Stimulated activated CD4-positive, alpha-beta T cell treated with anti-CD3 and anti-CD28 coated beads, Interleukin-4, amount 100 ng/mL, for 1 hour (primary cell): ENCODE results near the gene ALOX5AP.

Source experiments
- DNase-seq: peaks from one replicate; pipeline ENCODE4 v3.0.0-alpha.2; 2020

Gene ALOX5AP

DNA sequence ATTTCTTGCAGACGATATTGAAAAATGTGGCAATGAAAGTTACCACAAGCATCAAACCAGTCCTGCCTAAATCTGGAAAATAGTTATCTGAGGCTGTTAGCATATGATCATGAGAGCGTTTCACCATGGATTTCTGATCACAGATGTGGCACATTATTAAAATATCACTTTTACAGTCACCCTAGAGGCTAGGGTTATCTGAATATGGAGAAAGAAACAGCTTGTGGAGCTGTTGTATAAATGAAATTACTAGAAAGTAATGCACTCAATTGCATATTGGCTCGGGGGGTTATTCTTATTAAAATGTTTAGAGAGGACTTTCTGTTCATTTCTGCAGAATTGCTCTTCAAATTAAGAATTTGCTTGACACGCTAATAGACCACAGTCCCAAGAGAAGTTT lies 35.6 kb downstream of the ALOX5AP start:
- no peak for DNase-seq

DNA sequence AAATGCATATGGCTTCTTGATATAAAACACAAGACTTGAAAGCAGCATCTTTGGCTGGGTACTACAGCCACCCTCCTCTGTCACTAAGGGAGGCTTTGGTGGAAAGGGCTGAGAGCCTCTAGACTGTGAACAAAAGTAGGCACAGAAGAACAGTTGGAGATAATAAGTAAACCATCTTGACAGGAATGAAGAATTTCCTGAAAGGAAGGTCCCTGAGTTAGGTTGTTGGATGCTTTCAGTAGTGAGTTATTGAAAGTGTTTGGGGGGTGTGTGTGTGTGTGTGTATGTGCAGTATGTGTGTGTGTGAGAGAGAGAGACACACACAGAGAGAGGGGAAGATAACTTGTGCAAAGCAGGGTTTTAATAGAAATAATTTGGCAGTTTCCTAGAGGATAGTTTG lies 38.2 kb downstream of the ALOX5AP start:
- DNase-seq: no peak

DNA sequence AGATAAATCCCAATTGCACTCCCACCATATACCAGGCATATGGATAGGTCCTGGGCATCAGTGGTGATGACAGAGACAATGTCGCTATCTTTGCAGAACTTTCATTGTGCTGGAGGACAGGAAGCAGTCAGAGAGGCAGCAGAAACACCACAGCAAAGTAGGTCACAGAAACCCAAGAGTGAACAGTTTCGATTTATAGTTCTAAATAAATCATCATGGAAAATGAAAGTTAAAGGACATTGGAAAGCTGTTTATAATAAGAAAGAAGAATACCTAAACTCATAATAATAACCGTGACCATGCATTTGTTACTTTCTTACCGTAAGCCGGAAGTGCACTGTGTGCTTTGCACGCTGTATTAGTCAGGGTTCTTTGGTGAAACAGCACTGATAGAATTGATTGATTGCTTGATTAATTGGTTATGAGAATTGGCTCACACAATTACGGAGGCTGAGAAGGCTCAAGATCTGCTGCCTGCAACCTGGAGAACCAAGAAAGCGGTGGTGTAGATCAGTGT lies 38.9 kb downstream of the ALOX5AP start:
- no peak for DNase-seq

DNA sequence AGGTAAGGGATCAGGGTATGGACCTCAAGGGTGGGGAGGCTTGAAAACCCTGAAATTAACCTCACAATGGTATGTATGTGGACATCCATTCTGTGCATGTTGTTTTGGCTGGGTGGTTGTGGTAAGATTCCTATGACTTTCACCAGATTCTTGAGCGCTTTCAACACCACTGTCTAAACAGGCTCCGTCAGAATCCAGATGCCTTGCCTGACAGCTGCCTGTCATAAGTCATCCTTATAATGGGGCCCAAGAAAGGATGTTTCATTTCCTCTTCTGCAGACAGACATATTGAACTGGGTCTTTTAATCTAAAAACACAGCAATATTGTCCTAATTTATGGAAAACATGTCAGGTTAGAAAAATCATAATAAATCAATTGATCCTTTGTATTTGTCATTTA lies 41.3 kb downstream of the ALOX5AP start:
- DNase-seq: no peak

DNA sequence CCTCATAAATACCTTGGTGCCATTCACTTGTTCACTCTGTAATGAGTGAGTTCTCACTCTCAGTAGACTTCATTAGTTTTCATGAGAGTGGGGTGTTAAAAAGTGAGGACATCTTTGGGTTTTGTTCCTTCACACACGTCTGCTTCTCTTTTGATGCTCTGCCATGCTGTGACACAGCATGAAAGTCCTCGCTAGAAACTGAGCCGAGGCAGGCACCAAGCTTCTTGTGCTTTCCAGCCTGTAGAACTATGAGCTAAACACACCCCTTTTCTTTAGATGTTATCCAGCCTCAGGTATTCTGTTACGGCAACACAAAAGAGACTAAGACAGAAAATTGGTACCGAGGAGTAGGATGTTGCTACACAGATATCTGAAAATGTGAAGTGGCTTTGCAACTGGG lies 43.7 kb downstream of the ALOX5AP start:
- no peak for DNase-seq

DNA sequence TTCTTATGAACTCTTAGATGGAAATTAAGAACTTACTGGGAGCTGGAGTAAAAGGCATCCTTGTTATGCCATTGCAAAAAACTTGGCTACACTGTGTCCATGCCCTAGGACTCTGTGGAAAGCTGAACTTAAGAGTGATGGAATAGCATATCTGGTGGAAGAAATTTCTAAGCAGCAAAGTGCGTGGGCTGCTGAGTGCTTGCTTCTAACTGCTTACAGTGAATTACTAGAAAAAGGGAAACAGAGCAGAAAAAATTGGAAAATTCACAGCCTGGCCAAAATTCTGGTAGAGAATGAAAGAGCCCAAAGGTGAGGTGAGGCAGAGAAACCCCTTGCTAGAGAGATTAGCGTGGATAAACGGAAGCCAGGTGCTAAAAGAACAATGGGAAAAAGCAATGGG lies 44.3 kb downstream of the ALOX5AP start:
- DNase-seq: no peak

DNA sequence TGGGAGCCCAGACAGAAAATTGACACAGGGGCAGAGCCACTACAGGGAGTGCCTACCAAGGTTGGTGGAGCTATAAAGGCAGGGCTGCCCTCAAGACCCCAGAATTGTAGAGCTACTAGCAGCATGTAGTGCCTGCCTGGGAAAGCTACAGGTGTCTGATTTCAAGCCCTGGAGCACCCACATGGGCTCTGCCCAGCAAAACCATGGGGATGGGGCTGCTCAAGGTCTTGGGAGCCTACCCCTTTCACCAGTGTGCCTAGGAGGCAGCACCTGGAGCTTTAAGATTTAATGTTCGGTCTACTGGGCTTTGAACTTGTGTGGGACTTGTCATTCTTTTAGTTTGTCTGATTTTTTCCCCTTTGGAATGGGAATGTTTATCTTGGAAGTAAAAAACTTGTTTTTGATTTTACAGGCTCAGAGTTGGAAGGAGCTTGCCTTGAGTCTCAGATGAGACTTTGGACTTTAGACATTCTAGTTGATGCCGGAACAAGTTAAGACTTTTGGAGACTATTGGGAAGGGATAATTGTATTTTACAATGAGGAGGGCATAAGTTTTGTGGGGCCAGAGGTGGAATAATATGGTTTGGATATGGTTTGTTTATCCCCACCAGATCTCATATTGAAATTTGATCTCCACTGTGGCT lies 45.1 kb downstream of the ALOX5AP start:
- no peak for DNase-seq

DNA sequence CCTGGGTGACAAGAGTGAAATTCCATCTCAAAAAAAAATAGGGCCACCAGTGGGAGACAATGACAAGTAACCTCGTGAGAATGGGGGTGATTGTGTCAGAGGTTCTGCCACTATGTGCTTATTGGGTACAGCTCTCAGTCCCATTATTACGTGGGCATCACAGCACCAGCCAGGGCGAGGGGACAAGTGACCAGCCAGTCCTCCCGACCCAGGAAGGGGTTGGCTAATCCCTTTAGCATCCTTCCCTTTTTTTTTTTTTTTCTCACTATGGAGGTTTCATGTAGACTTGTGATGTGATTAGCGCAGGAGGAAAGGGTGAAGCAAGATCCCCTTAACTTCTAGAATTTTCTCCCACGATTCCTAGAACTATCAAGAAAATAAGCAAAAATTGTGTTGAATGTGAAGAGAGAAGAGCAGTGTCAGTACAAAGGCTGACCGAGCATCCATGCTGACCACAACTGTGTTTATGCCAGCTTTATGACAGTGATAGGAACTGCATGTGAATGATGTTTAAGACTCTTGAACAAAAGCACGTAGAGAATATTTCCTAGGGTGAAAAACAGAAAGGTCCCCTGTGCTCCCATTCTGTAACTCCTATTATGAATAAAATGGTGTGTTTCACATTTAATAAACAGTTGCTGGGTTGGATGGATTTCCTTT lies 50.0 kb downstream of the ALOX5AP start:
- DNase-seq: no peak

DNA sequence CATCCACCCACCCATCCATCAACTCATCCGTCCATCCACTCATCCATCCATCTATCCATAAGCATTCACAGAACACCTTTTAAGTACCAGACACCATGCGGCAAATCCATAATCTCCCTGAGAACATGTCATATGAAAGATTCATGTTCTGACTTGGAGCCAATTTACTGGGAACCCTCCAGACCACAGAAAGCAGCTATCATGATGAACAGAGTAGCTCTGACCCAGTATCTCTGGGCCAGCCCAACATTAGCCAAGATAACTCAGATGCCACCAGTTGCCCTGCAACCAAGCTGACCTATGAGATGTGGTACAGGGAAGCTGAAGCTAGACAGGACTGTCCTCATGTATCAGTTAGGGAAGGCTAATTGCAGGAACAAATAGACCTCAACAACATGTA lies 51.3 kb downstream of the ALOX5AP start:
- no peak for DNase-seq

DNA sequence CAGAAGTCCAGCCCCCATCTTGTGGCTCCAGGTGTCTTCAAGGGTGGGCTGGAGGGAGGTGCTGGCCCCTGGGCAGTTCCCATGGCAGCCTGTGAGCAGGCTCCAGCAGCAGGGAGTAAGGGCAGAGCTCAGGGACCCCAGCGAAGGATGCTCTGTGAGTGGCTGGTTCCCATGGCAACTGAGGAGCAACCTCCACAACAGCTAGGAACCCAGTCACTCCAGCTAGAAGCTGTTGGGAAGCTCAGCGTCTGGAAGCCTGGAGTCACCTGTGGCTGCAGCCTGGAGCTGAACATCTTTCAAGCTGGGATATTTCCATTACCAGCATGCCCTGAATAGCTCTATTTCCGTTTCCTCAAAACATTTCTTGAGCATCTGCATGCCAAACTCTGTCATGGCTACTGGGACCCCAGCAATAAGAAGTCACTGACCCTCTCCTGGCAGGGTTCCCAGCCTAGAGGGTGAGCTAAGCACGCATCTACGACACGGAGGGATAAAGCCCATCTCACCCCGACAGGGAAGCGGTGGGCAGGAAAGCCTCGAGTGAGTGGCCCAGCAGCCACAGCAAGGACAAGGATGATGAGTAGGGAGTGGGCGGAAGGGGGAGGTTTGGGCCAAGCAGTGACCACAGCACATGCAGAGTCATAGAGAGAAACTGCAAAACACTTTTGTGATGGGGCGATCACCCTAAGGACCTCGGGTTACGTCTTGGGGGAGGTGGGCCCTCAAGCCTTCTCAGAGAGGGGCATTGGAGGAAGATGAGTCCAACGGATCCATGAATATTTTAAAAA lies 52.6 kb downstream of the ALOX5AP start:
- DNase-seq: no peak

DNA sequence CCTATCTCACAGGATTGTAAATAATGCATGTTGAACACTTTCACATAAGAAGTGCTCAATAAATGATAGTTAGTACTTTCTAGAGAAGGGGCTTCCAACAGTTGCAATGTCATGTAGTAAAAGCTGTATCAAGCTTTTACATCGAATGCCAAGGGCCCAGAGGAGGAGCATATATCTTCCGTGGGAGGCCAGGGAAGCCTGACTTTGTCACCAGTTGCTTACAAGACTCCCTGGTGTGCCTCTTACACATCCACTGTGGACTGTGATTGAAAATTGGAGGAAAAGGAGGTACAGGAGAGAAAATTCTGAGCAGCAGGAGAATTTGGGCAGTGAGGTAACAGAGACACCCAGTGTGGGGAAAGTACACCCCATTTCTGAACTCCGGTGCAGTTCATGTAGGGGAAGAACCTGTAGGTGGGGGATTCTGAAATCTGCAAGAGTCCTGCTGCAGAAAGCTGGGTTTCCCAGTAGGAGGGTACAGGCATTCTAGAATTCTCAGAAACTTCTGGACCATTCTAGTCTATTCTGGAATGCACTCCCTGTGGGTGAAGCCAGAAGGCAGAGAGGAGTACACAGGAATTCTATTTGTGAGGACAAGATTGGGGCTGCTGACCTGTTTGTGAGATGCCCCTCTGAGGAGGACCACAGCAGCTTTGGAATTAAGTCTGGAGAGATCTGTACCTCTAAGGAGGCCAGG lies 54.0 kb downstream of the ALOX5AP start:
- no peak for DNase-seq

DNA sequence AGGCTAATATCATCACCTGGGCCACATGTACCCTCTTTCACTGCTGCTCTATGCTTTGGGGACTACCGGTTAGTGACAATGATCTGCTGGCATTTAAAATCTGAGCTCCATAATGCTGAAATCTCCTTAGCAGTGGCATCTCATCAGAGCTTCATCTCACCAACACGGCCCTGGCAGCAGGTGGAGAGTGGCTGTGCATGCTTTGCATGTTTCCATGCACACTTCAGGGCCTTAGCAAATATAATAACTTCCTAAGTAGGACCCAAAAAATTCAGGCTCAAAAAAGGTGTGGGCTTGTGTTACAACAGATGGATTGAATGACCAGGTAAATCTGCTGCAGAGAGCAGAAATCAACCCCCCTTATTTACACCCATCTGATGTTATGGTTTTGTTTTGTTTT lies 55.2 kb downstream of the ALOX5AP start:
- DNase-seq: no peak

DNA sequence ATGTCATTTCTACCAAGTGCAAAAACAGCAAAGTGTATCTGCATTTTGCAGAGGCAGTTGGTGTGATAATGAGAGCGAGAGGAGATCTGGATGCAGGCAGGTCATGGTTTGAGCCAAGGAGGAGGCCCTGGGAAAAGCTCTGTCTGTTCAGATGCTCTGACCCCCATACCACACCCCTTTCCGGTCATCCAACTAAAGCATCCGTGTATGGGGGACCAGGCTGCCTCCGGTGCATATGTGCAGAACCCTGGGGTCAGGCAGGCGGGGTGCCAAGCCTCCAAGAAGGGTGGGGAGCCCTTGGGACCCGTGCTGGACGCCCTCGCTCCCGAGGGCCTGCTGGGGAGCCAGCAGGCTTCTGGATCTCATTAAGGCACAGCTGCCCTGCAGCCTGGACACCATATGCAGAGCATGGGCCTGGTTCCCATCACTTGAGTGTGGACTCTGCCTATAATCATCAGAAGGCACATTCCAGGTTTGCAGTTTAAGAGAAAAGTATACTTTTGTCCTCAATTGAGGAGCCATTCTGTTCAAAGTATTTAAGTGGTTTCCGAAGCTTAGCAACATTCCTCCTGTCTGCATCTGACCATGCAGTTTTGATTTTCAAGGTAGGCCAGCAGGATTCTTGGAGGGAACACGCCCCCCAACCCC lies 56.1 kb downstream of the ALOX5AP start:
- no peak for DNase-seq

DNA sequence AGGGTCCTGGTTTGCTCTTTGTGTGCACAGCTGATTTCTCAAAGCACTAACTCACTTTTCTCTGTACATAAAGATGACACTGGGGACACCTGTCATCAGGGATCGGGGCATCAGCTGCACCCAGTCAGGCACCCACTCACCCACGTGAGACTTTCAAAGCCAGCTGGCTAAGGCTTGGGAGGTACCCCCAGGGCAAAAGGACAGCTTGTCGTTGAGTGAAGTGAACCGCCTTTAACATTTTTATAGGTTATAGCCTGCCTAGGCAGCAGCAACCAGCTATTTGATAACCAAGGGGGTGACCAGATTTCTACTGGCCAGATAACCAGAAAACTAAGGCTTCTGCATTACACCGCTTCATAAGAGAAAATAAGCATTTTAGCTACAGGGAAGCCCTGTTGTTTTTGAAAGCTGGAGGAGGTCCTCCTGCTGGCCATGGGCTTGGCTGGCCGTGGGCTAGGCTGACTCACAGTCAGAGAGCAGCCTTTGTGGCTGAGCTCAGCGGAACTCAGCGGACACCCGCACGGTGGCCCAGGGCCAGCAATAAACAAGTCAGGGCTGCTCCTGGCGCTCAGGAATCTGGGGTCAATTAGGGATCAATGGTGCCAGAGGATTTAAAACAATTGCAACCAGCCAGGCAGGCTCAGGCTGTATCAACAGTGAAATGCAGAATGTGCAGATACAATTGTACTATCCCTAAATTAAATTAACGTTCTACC lies 57.1 kb downstream of the ALOX5AP start:
- no peak for DNase-seq

DNA sequence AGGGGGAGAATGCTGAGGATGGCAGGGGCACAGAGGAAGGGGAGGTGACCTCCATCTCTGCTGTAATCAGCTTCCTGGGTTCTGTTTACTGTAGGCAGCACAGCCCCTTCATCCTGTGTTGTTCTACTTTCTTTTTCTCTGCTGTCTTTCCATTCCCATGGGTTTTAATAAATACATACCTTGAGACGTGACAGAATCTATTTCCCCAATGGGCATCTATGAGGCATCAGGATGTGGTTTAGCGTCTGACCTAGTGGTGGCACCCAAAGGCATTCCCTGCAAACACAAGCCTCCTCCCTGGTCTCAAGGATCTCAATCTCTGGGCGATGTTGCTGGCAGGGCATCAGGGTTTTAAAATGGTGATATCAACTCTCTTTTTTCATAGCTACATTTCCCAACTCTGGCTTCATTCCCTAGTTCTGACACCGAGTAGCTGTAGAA lies 60.8 kb downstream of the ALOX5AP start:
- DNase-seq: no peak

DNA sequence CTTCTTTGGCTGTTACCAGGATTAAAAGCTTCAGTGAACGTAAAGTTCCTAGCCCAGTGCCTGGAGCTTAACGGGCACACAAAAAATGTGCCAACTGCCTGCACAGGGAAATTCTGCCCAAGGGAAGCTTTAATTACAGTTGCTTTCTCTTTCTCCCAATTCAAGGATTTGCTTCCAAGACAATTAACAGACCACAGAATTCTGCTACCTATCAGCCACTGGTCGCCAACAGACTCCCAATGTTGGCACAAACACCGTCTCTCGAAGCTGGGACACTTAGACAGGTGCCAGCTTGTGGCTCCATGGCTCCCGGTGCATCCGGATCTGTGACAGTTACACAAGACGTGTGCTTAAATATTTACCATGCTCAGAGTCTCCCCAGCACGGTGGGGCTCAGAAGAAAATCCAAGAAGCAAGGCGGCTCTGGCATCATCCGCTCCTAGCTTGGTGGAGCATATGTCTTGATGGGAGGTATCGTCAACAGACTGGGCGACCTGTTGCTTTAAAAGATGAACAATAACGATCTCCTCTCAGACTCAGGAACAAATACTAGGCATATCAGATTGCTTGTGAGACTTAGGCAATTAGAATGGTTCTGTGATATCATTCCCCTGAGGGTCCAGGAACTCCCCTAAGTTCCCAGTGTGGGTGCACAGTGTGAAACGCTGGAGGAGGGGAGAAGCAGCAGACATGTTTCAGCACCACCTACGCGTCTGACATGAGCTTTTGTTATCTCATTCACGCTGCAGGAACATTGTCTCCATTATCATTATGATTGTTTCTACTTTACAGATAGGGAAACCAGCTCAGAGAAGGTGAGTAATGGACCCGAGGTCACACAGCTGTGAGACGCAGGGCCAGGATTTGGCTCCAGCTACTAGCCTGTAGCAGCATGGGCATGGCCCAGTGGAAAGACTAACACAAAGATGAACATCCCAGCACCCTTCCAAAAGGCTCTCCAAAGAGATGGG lies 61.6 kb downstream of the ALOX5AP start:
- DNase-seq: peak; percentile 36

DNA sequence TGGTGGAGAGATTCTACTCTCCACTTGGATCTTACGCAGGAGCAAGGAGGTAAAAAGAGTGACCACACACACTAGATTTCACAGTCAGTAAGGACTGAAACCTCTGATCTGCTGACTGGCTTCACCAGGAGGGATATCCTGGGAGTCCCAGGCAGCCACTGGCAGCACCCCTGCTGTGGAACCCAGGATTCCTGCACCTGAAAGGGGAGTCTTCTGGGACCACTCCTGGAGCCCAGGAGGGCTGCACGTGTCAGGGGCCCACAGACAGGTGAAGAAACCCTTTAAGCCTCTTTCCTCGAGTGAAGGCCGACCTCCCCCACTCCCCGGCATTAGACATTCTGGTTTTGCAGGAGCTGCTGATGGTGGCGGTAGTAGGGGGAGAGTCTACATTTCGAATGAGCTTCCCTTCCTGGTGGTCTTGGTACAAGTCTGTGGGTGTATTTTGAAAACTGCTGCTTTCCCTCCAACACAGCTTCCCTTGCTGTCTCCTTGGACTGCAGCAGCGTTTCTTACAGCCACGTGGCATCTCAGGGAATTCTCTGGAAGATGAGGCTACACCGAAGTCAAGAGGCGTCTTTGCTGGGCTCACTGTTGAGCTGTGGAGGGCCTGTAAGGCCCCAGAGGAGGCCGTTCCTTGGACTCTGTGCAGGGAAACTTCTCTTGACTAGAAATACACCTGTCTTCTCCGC lies 62.6 kb downstream of the ALOX5AP start:
- no peak for DNase-seq

DNA sequence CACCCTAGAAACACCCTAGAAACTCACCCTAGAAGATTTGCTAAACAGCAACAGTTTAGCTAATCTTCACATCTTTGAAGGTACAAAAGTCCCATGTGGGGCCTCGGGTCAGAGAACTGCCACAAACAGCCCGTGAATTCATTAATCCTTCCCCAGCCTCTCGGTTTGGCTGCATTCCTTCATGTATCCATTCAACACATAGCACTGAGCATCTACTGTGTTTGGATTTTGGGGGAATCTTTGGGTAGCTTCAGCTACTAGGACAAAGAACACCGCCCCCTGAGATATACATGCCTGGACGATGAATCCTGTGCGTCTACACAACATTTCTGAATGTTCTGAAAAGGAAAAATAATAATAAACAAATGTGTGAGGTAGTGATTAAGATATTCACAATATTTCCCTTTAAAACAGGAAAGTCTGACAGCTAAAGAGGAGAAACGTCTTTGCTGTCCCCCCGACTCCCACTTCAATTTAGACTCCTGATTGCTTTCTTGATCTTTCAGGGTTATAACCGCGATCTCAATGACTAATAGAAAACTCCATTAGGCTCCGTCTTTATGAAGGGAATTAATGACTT lies 63.5 kb downstream of the ALOX5AP start:
- no peak for DNase-seq

DNA sequence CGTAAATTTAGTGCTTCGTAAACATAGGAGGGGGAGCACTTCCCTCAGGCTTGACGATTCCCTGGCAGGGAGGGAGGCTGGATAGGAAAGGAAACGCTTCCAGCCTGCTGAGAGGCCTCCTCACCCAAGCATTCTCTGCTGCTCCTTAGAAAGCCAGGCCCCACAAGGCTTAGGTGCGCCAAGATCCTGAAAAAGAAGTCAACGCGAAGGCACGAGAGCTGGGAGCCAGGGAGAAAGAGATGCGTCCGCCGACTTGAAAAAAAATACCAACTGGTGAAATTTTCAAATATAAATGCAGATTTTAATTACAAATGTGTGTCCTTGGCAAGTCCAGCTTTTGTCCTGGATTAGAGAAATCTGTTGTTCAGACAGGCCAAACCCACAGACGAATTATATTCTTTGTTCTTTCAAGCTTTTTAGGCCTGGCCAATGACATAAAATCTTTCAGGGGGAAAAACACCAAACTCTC lies 64.0 kb downstream of the ALOX5AP start:
- no peak for DNase-seq

DNA sequence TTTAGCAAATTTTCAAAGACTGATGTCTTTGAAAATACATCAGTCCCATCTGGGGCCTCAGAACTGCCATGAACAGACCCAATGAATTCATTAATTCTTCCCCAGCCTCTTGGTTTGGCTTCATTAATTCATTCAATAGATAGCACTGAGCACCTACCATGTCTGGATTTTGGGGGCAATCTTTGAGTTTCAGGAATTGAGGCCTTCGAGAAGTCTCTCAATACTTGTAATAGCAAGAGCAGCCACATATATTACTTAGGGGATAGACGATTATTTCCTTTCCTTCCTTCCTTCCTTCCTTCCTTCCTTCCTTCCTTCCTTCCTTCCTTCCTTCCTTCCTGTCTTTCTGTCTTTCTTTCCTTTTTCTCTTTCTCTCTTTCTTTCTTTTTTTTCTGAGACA lies 64.8 kb downstream of the ALOX5AP start:
- DNase-seq: no peak
